ENCODE measurements around the gene AGO3.

DNA sequence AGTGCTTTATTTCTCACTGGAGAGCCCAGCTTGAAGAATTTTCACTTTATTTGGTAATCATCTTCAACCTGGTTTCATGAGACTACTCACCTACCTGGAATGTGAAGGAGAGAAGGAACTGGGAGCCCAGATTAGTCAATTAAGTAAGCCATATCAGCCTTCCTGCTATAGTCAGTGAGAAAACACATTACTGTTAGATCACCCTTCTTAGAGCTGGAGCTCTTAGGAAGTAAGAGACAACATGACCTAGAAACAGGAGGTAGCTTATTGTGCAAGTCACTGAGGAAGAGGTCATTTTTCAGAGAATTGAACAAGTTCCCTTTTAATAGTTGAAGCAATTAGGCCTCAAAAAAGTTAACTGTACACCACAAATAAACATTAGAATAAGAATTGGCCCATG, 103.8 kb downstream of the AGO3 start:
- TF ChIP-seq, protein P1, sequence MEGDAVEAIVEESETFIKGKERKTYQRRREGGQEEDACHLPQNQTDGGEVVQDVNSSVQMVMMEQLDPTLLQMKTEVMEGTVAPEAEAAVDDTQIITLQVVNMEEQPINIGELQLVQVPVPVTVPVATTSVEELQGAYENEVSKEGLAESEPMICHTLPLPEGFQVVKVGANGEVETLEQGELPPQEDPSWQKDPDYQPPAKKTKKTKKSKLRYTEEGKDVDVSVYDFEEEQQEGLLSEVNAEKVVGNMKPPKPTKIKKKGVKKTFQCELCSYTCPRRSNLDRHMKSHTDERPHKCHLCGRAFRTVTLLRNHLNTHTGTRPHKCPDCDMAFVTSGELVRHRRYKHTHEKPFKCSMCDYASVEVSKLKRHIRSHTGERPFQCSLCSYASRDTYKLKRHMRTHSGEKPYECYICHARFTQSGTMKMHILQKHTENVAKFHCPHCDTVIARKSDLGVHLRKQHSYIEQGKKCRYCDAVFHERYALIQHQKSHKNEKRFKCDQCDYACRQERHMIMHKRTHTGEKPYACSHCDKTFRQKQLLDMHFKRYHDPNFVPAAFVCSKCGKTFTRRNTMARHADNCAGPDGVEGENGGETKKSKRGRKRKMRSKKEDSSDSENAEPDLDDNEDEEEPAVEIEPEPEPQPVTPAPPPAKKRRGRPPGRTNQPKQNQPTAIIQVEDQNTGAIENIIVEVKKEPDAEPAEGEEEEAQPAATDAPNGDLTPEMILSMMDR (IDR thresholded peaks at IDR 0.05 in 2 of 3, conservative IDR thresholded peaks at IDR 0.05 in 1 of 3; ENCODE audit: control insufficient read depth in 2 of 3, extremely low read depth in 1 of 3, insufficient read depth in 1 of 3, low read depth in 3 of 3, low read length in 3 of 3), result no peak
- no peak for TF ChIP-seq TAF1 (IDR thresholded peaks at IDR 0.05; ENCODE audit: borderline replicate concordance, low read depth, low read length)
- TF ChIP-seq JUND (IDR thresholded peaks at IDR 0.05; ENCODE audit: low read depth, low read length), result no peak
- TF ChIP-seq IRF4 (IDR thresholded peaks at IDR 0.05; ENCODE audit: low read depth, low read length), result no peak
- no peak for TF ChIP-seq CREM (IDR thresholded peaks at IDR 0.05; ENCODE audit: low read depth)
- TF ChIP-seq NFXL1 (IDR thresholded peaks at IDR 0.05; ENCODE audit: borderline replicate concordance), result no peak
- TF ChIP-seq TCF12 (IDR thresholded peaks at IDR 0.05; ENCODE audit: low read depth, low read length), result no peak
- TF ChIP-seq, protein P2, sequence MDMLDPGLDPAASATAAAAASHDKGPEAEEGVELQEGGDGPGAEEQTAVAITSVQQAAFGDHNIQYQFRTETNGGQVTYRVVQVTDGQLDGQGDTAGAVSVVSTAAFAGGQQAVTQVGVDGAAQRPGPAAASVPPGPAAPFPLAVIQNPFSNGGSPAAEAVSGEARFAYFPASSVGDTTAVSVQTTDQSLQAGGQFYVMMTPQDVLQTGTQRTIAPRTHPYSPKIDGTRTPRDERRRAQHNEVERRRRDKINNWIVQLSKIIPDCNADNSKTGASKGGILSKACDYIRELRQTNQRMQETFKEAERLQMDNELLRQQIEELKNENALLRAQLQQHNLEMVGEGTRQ (IDR thresholded peaks at IDR 0.05; ENCODE audit: borderline replicate concordance, low read depth, low read length), result no peak
- TF ChIP-seq, protein P3, sequence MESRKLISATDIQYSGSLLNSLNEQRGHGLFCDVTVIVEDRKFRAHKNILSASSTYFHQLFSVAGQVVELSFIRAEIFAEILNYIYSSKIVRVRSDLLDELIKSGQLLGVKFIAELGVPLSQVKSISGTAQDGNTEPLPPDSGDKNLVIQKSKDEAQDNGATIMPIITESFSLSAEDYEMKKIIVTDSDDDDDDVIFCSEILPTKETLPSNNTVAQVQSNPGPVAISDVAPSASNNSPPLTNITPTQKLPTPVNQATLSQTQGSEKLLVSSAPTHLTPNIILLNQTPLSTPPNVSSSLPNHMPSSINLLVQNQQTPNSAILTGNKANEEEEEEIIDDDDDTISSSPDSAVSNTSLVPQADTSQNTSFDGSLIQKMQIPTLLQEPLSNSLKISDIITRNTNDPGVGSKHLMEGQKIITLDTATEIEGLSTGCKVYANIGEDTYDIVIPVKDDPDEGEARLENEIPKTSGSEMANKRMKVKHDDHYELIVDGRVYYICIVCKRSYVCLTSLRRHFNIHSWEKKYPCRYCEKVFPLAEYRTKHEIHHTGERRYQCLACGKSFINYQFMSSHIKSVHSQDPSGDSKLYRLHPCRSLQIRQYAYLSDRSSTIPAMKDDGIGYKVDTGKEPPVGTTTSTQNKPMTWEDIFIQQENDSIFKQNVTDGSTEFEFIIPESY (IDR thresholded peaks at IDR 0.05), result no peak
